Endodermal cell (in vitro differentiated cells): ENCODE data around the gene SPOP. TPM values are rescaled to one million over a fixed set of nuclear protein-coding genes. Genes with fewer than 3 reads are reported as not detected.
A peak's percentile ranks its signal among the peaks of the same experiment; 100 is the strongest.

ENCODE experiments used
- DNase-seq: peaks from one replicate; pipeline ENCODE4 v3.0.0-alpha.2; 2017
- H3K27ac ChIP-seq: 2 replicates; pipeline ENCODE4 v1.5.1; 2013; ENCODE audit warnings: mild to moderate bottlenecking, low read depth, low read length, moderate library complexity
- H3K27me3 ChIP-seq: 2 replicates; pipeline ENCODE4 v1.6.1; 2013; ENCODE audit warnings: mild to moderate bottlenecking, low read length, moderate library complexity; ENCODE audit not compliant: insufficient read depth, control insufficient read depth, poor library complexity, severe bottlenecking
- H3K36me3 ChIP-seq: 2 replicates; pipeline ENCODE4 v1.7.0; 2013; ENCODE audit warnings: mild to moderate bottlenecking, low read length, moderate library complexity; ENCODE audit not compliant: control insufficient read depth, insufficient read depth
- H3K4me1 ChIP-seq: one replicate; pipeline ENCODE4 v1.7.0; 2013; ENCODE audit warnings: low read length; ENCODE audit not compliant: control insufficient read depth, insufficient read depth
- H3K4me3 ChIP-seq: 2 replicates; pipeline ENCODE4 v1.5.1; 2013; ENCODE audit warnings: mild to moderate bottlenecking, low read length, moderate library complexity
- H3K9ac ChIP-seq: 2 replicates; pipeline ENCODE4 v1.6.1; 2013; ENCODE audit warnings: mild to moderate bottlenecking, low read length, moderate library complexity; ENCODE audit not compliant: poor library complexity, severe bottlenecking; ENCODE audit errors: extremely low read depth
- H3K9me3 ChIP-seq: 2 replicates; pipeline ENCODE4 v1.6.1; 2013; ENCODE audit warnings: mild to moderate bottlenecking, low read length, moderate library complexity; ENCODE audit not compliant: control insufficient read depth
- H3K27ac Mint-ChIP-seq: 2 replicates; pipeline ENCODE4 v1.8.0; 2020; ENCODE audit warnings: mixed read lengths
- H3K27me3 Mint-ChIP-seq: 2 replicates; pipeline ENCODE4 v1.8.0; 2021; ENCODE audit warnings: mild to moderate bottlenecking, mixed read lengths; ENCODE audit not compliant: insufficient read depth
- H3K36me3 Mint-ChIP-seq: 2 replicates; pipeline ENCODE4 v1.8.0; 2020; ENCODE audit warnings: low read depth, mixed read lengths
- H3K4me1 Mint-ChIP-seq: 2 replicates; pipeline ENCODE4 v1.8.0; 2020; ENCODE audit warnings: mixed read lengths
- H3K4me3 Mint-ChIP-seq: 2 replicates; pipeline ENCODE4 v1.8.0; 2020; ENCODE audit warnings: mild to moderate bottlenecking, moderate library complexity, mixed read lengths
- H3K9me3 Mint-ChIP-seq: 2 replicates; pipeline ENCODE4 v1.8.0; 2020; ENCODE audit warnings: mild to moderate bottlenecking, mixed read lengths
- CTCF ChIP-seq: fragments of 200-600 bp; sonication (generic); conservative IDR thresholded peaks from 2 replicates; pipeline ENCODE4 v1.5.0; 2021; ENCODE audit warnings: antibody characterized with exemption, mild to moderate bottlenecking
- WGBS, 2 experiments: methylation state at CpG; one replicate each; pipeline versions ENCODE4 v1.1.5 to v1.1.7; 2013; ENCODE audit warnings: missing lambda C conversion rate in 2 of 2, mixed read lengths in 1 of 2; ENCODE audit not compliant: insufficient coverage in 1 of 2, insufficient read length in 1 of 2; 5-methylcytosine and 5-hydroxymethylcytosine counted together
- total RNA-seq, 2 donors: library from RNA; stranded (reverse); fragmentation: NEBNext Ultra II Directional in 1 of 2; extraction: Animal tissue kit (Norgen Biotek cat#: 25700) in 1 of 2; gene quantifications; 2 replicates in 1 of 2; 3 replicates in 1 of 2; pipeline ENCODE4 v1.2.1, GENCODE V29; 2021

Gene SPOP
- total RNA-seq, 2 donors from 2014 or later, result 39.9 to 41.3 TPM

DNA sequence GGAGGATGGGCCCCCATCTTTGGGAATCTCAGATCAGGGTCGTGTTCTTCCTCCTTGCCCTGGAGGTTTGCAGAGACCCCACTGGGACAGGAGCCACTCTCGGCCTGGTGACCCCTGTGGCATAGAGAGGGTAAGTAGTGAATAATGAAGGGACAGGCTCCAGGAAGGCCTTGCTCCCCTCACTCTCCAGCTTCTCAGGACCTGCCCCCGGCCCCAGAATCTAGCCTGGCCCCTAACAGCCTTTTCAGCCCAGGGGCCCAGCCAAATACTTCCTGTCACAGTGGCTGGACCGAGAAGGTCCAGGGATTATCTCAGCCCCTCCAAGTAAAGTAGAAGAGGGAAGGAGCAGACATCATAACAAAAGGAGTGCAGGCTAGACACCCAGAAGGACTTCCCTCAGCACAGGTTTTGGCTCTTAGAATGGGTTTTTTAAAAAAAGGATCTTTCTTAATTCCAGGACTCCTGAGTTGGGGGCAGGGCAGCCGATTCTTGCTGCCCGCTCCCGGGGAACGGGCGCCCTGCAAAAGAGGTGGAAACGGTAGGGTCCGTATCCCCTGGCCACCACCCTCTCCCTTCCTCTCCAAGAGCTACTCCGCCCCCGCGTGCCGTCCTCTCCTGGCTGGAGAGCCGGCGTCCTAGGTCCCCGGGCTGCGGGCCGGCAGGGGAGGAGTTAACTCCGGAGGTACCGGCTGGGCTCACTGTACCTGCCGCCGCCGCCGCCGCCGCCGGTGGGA, 102.8 kb downstream of the SPOP start:
- WGBS, 2 experiments, result 10 to 60% methylated on average over 2 to 29 of the region's 29 CpGs
- Mint-ChIP-seq H3K27me3 (peaks cover 67% of the 10 kb centered on the region), H3K4me1 (no peaks in the 10 kb centered on the region), H3K9me3 (no peaks in the 10 kb centered on the region), H3K27ac (no peak overlapping the region), H3K4me3 (peak overlapping the region; percentile 84), H3K36me3 (no peaks in the 10 kb centered on the region)
- H3K27ac ChIP-seq, result no peak overlapping the region
- no peak for DNase-seq
- no peaks in the 10 kb centered on the region for H3K36me3 ChIP-seq
- H3K4me1 ChIP-seq, result no peaks in the 10 kb centered on the region
- no peak overlapping the region for H3K9ac ChIP-seq
- no peak for TF ChIP-seq CTCF
- peaks cover 69% of the 10 kb centered on the region for H3K27me3 ChIP-seq
- no peak overlapping the region for H3K4me3 ChIP-seq
- no peaks in the 10 kb centered on the region for H3K9me3 ChIP-seq

DNA sequence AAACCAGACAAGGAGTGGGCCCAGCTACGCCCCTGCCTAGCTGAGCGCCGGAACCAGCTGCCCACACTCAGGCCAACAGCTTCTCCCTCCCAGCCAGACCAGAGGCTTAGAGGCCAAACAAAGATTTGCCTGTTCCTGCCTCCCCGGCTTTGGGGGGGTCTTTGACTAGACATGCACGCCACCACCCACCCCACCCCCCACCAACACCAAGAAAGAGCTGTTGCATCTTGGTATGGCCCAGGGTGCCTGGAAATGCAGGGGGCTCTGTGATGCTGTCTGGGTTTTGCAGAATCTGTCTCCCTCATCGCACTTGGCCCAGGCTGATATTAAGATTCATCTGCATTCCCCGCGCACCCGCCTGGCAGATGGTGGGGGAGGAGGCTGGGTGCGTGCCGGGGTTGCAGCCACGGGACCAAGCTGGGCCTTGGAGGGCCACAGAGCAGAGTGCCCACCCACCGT, 103.5 kb downstream of the SPOP start:
- Histone ChIP-seq H3K4me1 (no peaks in the 10 kb centered on the region), H3K9me3 (no peaks in the 10 kb centered on the region), H3K36me3 (no peaks in the 10 kb centered on the region), H3K27ac (no peak overlapping the region), H3K27me3 (peaks cover 69% of the 10 kb centered on the region), H3K9ac (no peak overlapping the region), H3K4me3 (no peak overlapping the region)
- no peaks in the 10 kb centered on the region for H3K4me1 Mint-ChIP-seq
- no peaks in the 10 kb centered on the region for H3K9me3 Mint-ChIP-seq
- TF ChIP-seq CTCF, result no peak
- peak; percentile 65 for DNase-seq
- no peaks in the 10 kb centered on the region for H3K36me3 Mint-ChIP-seq
- H3K27ac Mint-ChIP-seq, result no peak overlapping the region
- WGBS, 2 experiments, result 86 to 95% methylated on average over 8 to 13 of the region's 13 CpGs
- H3K4me3 Mint-ChIP-seq, result no peak overlapping the region
- H3K27me3 Mint-ChIP-seq, result peaks cover 72% of the 10 kb centered on the region

- no peak for DNase-seq
- H3K27me3 Mint-ChIP-seq, result peaks cover 67% of the 10 kb centered on the region
These were observed 104.2 kb downstream of the SPOP start for GRCh38 chr17:49573510-49574322.

More at GRCh38 chr17:49573510-49574322, 104.2 kb downstream of the SPOP start:
- no peaks in the 10 kb centered on the region for H3K36me3 ChIP-seq
- no peak for TF ChIP-seq CTCF
- Mint-ChIP-seq H3K9me3 (no peaks in the 10 kb centered on the region), H3K27ac (no peak overlapping the region), H3K36me3 (no peaks in the 10 kb centered on the region), H3K4me3 (no peak overlapping the region), H3K4me1 (no peaks in the 10 kb centered on the region)
- H3K9ac ChIP-seq, result no peak overlapping the region
- WGBS, 2 experiments, result 88 to 89% methylated on average over 7 to 15 of the region's 15 CpGs
- H3K4me3 ChIP-seq, result no peak overlapping the region
- peaks cover 69% of the 10 kb centered on the region for H3K27me3 ChIP-seq
- H3K4me1 ChIP-seq, result no peaks in the 10 kb centered on the region
- H3K27ac ChIP-seq, result no peak overlapping the region
- H3K9me3 ChIP-seq, result no peaks in the 10 kb centered on the region
